GM12875 (cell line): ENCODE results near the gene NOVA1.

Experiments used
- H3K4me3 ChIP-seq: one replicate; pipeline ENCODE4 v1.5.1; 2011; ENCODE audit warnings: low read depth, low read length, control low read depth
- TF ChIP-seq, protein P1 (sequence below): IDR thresholded peaks from 2 replicates; pipeline ENCODE4 v1.5.1; 2011; ENCODE audit warnings: low read depth, mild to moderate bottlenecking, control low read depth, inconsistent platforms, low read length, moderate library complexity, borderline replicate concordance; ENCODE audit not compliant: insufficient read depth

NOVA1 gene

DNA sequence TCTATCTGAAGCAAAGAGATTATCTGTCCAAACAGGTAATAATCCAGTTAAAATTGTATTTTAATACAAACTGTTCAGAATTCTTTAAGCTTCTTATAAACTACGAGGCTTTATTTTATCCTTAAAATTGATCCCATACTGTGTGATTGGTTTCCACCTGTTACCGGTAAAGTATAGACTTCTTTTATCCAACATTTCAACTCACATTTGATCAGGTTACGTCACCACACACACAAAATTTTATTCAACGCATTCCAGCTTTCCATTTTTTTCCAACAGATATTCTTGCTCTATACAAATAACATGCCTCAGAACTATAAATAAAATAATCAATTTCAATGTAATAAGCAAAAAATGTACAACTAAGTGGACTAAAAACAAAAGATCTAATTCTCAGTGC lies 4.5 kb downstream of the NOVA1 start:
- TF ChIP-seq, protein P1, sequence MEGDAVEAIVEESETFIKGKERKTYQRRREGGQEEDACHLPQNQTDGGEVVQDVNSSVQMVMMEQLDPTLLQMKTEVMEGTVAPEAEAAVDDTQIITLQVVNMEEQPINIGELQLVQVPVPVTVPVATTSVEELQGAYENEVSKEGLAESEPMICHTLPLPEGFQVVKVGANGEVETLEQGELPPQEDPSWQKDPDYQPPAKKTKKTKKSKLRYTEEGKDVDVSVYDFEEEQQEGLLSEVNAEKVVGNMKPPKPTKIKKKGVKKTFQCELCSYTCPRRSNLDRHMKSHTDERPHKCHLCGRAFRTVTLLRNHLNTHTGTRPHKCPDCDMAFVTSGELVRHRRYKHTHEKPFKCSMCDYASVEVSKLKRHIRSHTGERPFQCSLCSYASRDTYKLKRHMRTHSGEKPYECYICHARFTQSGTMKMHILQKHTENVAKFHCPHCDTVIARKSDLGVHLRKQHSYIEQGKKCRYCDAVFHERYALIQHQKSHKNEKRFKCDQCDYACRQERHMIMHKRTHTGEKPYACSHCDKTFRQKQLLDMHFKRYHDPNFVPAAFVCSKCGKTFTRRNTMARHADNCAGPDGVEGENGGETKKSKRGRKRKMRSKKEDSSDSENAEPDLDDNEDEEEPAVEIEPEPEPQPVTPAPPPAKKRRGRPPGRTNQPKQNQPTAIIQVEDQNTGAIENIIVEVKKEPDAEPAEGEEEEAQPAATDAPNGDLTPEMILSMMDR, result no peak

DNA sequence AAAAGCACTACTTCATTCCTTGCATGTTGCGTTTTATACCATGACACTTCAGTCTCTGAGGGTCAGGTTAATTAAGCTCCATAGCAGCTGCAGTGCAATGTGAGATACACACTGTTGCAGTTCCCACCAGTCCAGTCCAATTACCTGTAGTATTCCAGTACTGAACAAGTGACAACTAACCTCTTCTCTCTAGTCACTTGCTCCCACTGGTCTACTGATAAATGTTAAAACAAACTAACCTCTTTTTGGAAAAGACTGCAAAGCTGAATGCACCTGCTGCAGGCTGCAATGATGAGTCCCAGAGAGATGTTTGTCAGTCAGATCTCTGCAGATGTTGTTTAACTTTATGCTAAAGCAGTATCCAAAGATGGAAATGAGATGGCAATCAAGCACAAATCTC lies 7.9 kb downstream of the NOVA1 start:
- no peak overlapping the region for H3K4me3 ChIP-seq
- TF ChIP-seq, protein P1, result no peak

More for the DNA sequence above, 4.5 kb downstream of the NOVA1 start:
- no peak overlapping the region for H3K4me3 ChIP-seq

DNA sequence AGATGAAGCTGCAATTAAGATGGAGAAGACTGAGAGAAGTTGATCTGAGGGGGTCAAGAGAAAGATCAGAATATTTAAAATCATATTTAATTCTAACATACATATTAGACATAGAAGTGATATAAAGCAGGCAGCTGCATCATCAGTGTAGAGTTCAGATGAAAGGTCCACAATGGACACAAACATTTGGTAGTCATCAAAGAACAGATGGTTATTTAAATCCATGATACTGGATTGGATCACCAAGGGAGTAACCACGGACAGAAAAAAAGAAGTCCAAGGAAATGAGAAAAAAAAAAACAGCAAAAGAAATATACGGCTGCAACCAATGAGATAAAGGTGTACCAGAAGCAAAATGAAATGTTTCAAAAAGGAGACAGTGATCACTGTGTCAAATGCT lies 20.1 kb downstream of the NOVA1 start:
- H3K4me3 ChIP-seq, result no peak overlapping the region
- TF ChIP-seq, protein P1, result no peak

DNA sequence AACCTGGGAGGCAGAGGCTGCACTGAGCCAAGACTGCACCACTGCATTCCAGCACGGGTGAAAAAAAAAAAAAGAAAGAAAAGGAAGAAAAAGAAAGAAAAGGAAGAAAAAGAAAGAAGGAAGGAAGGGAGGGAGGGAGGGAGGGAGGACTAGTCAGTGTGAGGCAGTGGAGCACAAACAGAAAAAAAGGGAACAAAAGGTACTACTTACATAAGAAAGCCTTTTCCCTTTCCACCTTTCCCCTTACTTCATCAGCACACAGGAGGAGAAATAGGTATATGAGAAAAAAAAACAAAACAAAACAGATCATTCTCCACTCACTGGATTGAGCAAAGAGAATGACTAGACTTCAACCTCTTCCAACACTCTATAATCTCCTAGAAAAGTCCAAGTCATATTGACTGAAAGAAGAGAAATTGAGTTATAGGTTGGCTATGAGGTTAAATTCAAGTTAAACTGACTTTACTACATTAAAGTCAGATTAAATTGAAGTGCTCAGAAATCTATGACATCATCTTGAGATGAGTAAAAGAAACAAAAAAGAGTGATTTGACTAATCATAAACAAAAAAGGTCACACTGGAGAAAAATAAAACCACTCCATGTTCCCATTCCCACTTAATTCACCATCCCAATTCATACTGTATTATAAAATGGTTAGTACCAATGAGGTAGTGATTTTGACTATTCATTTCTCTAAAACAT lies 43.6 kb downstream of the NOVA1 start:
- TF ChIP-seq, protein P1, result no peak
- no peak overlapping the region for H3K4me3 ChIP-seq

DNA sequence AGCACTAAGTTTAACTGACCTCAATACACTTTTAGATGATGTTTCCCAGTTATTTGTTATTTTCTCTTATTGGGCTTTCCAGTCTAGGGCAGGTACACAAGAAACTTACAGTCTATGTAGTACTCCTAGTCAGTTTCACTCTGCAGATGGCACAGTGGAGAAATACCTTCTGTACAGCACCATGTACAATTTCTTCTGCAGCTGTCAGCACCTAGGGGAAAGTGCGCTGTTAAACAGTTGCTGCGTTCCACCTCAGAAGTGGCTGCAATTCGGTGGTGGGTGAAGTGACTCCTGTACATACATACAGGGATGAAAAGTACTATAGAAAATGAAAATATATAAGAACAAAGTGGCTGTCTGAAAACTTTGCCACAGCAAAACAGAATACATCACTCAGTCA lies 48.3 kb downstream of the NOVA1 start:
- no peak overlapping the region for H3K4me3 ChIP-seq
- TF ChIP-seq, protein P1, result no peak

DNA sequence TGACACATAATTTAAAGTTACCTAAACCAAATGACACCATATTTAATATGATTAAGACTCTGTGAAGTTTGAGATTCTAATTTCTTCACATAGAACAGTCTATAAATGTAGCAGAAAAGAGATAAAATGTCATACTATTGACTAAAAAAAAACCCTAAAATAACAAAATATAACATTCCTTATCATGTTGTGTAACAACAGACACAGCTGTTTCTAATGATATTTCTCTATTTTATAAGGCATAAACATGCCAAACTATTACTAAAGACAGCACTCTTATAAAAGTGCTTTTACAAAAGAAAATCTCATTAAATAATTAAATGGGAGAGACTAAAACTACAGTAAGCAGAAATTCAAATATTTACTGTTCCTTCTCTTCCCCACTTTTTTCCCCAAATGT lies 49.4 kb downstream of the NOVA1 start:
- TF ChIP-seq, protein P1, result no peak
- H3K4me3 ChIP-seq, result no peak overlapping the region

DNA sequence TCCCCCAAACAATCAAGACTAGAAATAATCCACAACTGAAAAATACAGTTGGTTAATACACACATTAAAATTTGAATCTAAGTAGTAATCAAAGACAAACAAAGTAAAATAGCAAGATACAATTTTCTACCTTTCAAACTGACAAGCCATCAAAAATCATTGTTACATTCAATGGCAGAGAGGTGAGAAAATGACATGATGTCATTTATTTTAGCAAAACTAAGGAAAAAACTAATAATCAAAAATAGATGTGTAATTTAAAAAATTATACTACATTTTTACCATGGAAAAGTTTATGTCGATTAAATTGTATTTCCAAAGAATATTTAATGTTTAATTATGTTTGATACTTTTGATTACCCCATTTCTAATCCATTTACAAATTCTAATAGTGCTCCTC lies 59.7 kb downstream of the NOVA1 start:
- no peak overlapping the region for H3K4me3 ChIP-seq
- TF ChIP-seq, protein P1, result no peak
